H1 (cell line): ENCODE results near the gene DHRS13. TPM values are rescaled to one million over a fixed set of nuclear protein-coding genes. Genes with fewer than 3 reads are reported as not detected.

Experiments used
- CTCF ChIA-PET: fragments of 300-600 bp; sonication (Branson Sonifier 250); formaldehyde crosslinking; loops from one replicate; lab custom pipeline; 2021; ENCODE audit not compliant: partially characterized antibody; lab: Charles Lee
- POLR2A ChIA-PET: fragments of 300-600 bp; sonication (Branson Sonifier 250); formaldehyde crosslinking; loops from one replicate; lab custom pipeline; 2021; ENCODE audit warnings: inconsistent platforms; ENCODE audit not compliant: partially characterized antibody; lab: Charles Lee
- DNase-seq, 2 experiments: peaks; one replicate each; pipeline versions ENCODE4 v3.0.0 to v3.0.0-alpha.2; 2010 to 2022; ENCODE audit warnings: low spot score in 2 of 2, low read depth in 1 of 2, mixed read lengths in 1 of 2
- FAIRE-seq: peaks from 2 replicates; lab custom pipeline; 2011; peaks lifted over from hg19 to GRCh38; lab: Jason Lieb, UNC
- H2AFZ ChIP-seq: 2 replicates; pipeline ENCODE4 v1.8.1; 2012; ENCODE audit warnings: low read length, inconsistent platforms
- H2AK5ac ChIP-seq: 2 replicates; pipeline ENCODE4 v1.6.1; 2013; ENCODE audit warnings: low read depth, low read length
- H2BK120ac ChIP-seq: replicated peaks from 2 replicates; pipeline ENCODE3; 2013; ENCODE audit warnings: low read depth, low read length, inconsistent platforms
- H2BK12ac ChIP-seq: 2 replicates; pipeline ENCODE4 v1.6.1; 2013; ENCODE audit warnings: low read depth, low read length
- H2BK15ac ChIP-seq: 2 replicates; pipeline ENCODE4 v1.6.1; 2013; ENCODE audit warnings: low read length
- H2BK20ac ChIP-seq: 2 replicates; pipeline ENCODE4 v1.6.1; 2013; ENCODE audit warnings: low read length
- H2BK5ac ChIP-seq: 2 replicates; pipeline ENCODE4 v1.6.1; 2013; ENCODE audit warnings: low read depth, low read length
- H3K14ac ChIP-seq: 2 replicates; pipeline ENCODE4 v1.6.1; 2013; ENCODE audit warnings: inconsistent platforms; ENCODE audit not compliant: insufficient read length
- H3K18ac ChIP-seq: 2 replicates; pipeline ENCODE4 v1.6.1; 2013; ENCODE audit warnings: low read length; ENCODE audit errors: extremely low read depth
- H3K23ac ChIP-seq: 2 replicates; pipeline ENCODE4 v1.6.1; 2013; ENCODE audit warnings: inconsistent platforms; ENCODE audit not compliant: insufficient read length
- H3K23me2 ChIP-seq: 2 replicates; pipeline ENCODE4 v1.6.1; 2013; ENCODE audit warnings: low read depth, low read length
- H3K27ac ChIP-seq: 2 replicates; pipeline ENCODE4 v1.6.1; 2011; ENCODE audit warnings: low read depth, low read length, inconsistent platforms
- H3K27me3 ChIP-seq, 4 experiments: replicated peaks in 1 of 4; 1 replicate in 1 of 4; 2 replicates in 3 of 4; pipeline versions ENCODE4 v1.6.1 to v1.8.1; 2011 to 2013; ENCODE audit warnings: low read length in 3 of 4, mild to moderate bottlenecking in 3 of 4, inconsistent platforms in 2 of 4, mixed read lengths in 2 of 4, moderate library complexity in 1 of 4; ENCODE audit not compliant: control insufficient read depth in 3 of 4, insufficient read depth in 3 of 4; ENCODE audit errors: extremely low read depth in 1 of 4
- H3K36me3 ChIP-seq, 4 experiments: 2 replicates each; pipeline versions ENCODE4 v1.6.1 to v1.8.1; 2011 to 2013; ENCODE audit warnings: mild to moderate bottlenecking in 4 of 4, low read length in 3 of 4, moderate library complexity in 2 of 4, control low read depth in 1 of 4, inconsistent platforms in 1 of 4; ENCODE audit not compliant: insufficient read depth in 4 of 4, control insufficient read depth in 2 of 4
- H3K4ac ChIP-seq: replicated peaks from 2 replicates; pipeline ENCODE3; 2013; ENCODE audit warnings: low read length, low read depth, mixed read lengths, inconsistent platforms; ENCODE audit not compliant: insufficient read length
- H3K4me1 ChIP-seq, 4 experiments: replicated peaks in 1 of 4; 1 replicate in 1 of 4; 2 replicates in 3 of 4; pipeline versions ENCODE4 v1.6.1 to v1.8.1; 2011 to 2013; ENCODE audit warnings: low read length in 3 of 4, inconsistent platforms in 2 of 4, mixed read lengths in 1 of 4; ENCODE audit not compliant: insufficient read depth in 4 of 4, control insufficient read depth in 3 of 4
- H3K4me2 ChIP-seq, 2 experiments: 2 replicates each; pipeline versions ENCODE4 v1.6.1 to v1.8.1; 2011 to 2013; ENCODE audit warnings: low read depth in 2 of 2, low read length in 2 of 2, control low read depth in 1 of 2, inconsistent platforms in 1 of 2, mild to moderate bottlenecking in 1 of 2; ENCODE audit not compliant: insufficient read depth in 1 of 2
- H3K4me3 ChIP-seq, 4 experiments: fragments of 200-600, 300-600 bp in 1 of 4; sonication (generic), shearing (Covaris generic), sonication (Bioruptor Twin) in 1 of 4; 2 replicates each; pipeline versions ENCODE4 v1.5.1 to v1.8.1; 2011 to 2016; ENCODE audit warnings: low read length in 4 of 4, low read depth in 3 of 4, control low read depth in 2 of 4, inconsistent platforms in 2 of 4, mild to moderate bottlenecking in 2 of 4, mixed read lengths in 1 of 4, moderate library complexity in 1 of 4; ENCODE audit not compliant: insufficient read depth in 2 of 4; ENCODE audit errors: extremely low read depth in 1 of 4
- H3K56ac ChIP-seq: replicated peaks from 2 replicates; pipeline ENCODE3; 2013; ENCODE audit warnings: low read depth, mild to moderate bottlenecking, mixed read lengths, low read length, inconsistent platforms; ENCODE audit not compliant: insufficient read length
- H3K79me1 ChIP-seq: 2 replicates; pipeline ENCODE4 v1.6.1; 2013; ENCODE audit warnings: low read depth, low read length, control low read depth
- H3K79me2 ChIP-seq, 2 experiments: 2 replicates each; pipeline versions ENCODE4 v1.6.1 to v1.8.1; 2012 to 2013; ENCODE audit warnings: low read length in 2 of 2, mild to moderate bottlenecking in 2 of 2, inconsistent platforms in 1 of 2; ENCODE audit not compliant: insufficient read depth in 2 of 2, control insufficient read depth in 1 of 2
- H3K9ac ChIP-seq, 4 experiments: replicated peaks in 1 of 4; 1 replicate in 1 of 4; 2 replicates in 3 of 4; pipeline versions ENCODE4 v1.6.1 to v1.8.1; 2011 to 2013; ENCODE audit warnings: low read depth in 3 of 4, low read length in 3 of 4, control low read depth in 2 of 4, mild to moderate bottlenecking in 2 of 4, moderate library complexity in 2 of 4, inconsistent platforms in 1 of 4; ENCODE audit errors: extremely low read depth in 1 of 4
- H3K9me3 ChIP-seq, 2 experiments: 2 replicates each; pipeline versions ENCODE4 v1.6.1 to v1.8.1; 2012 to 2013; ENCODE audit warnings: mild to moderate bottlenecking in 2 of 2, moderate library complexity in 2 of 2, control low read depth in 1 of 2, inconsistent platforms in 1 of 2, low read depth in 1 of 2, low read length in 1 of 2, mixed read lengths in 1 of 2; ENCODE audit not compliant: insufficient read depth in 2 of 2
- H4K20me1 ChIP-seq, 2 experiments: replicated peaks in 1 of 2; 2 replicates each; pipeline versions ENCODE3 to v1.8.1; 2011 to 2013; ENCODE audit warnings: inconsistent platforms in 2 of 2, low read length in 2 of 2, mild to moderate bottlenecking in 1 of 2; ENCODE audit not compliant: insufficient read depth in 2 of 2, control insufficient read depth in 1 of 2
- H4K5ac ChIP-seq: 2 replicates; pipeline ENCODE4 v1.6.1; 2013; ENCODE audit warnings: low read length, low read depth, mixed read lengths, inconsistent platforms; ENCODE audit not compliant: insufficient read length
- H4K8ac ChIP-seq: 2 replicates; pipeline ENCODE4 v1.8.0; 2013; ENCODE audit warnings: mild to moderate bottlenecking, moderate library complexity, low read length, inconsistent platforms; ENCODE audit not compliant: insufficient read depth; ENCODE audit errors: extremely low read depth
- H4K91ac ChIP-seq: replicated peaks from 2 replicates; pipeline ENCODE3; 2013; ENCODE audit warnings: low read length, mixed read lengths, inconsistent platforms; ENCODE audit not compliant: insufficient read length
- ATF3 ChIP-seq: IDR thresholded peaks from 2 replicates; pipeline ENCODE4 v1.6.1; 2011; ENCODE audit warnings: low read depth, mild to moderate bottlenecking, low read length; ENCODE audit not compliant: insufficient read depth
- E2F6 ChIP-seq: IDR thresholded peaks from 2 replicates; pipeline ENCODE4 v1.6.1; 2012; ENCODE audit warnings: inconsistent platforms
- EZH2 ChIP-seq: fragments of 200-600 bp; sonication (generic); IDR thresholded peaks from 2 replicates; pipeline ENCODE4 v1.7.1; 2012; ENCODE audit warnings: low read depth, mild to moderate bottlenecking, moderate library complexity, low read length, inconsistent platforms; ENCODE audit not compliant: severe bottlenecking
- HDAC2 ChIP-seq, 2 experiments: fragments of 300-600 bp in 1 of 2; sonication (generic) in 1 of 2; IDR thresholded peaks; 2 replicates each; pipeline ENCODE4 v1.6.1; 2011 to 2012; ENCODE audit warnings: low read depth in 2 of 2, low read length in 2 of 2, mild to moderate bottlenecking in 2 of 2, moderate library complexity in 2 of 2, borderline replicate concordance in 1 of 2, inconsistent platforms in 1 of 2
- HDAC6 ChIP-seq: IDR thresholded peaks from one replicate; pipeline ENCODE4 v1.7.1; 2012; ENCODE audit warnings: low read depth, mild to moderate bottlenecking, inconsistent platforms, low read length, moderate library complexity
- KDM1A ChIP-seq: fragments of 200-600, 300-600 bp; sonication (generic); IDR thresholded peaks from 2 replicates; pipeline ENCODE4 v1.7.1; 2016; ENCODE audit warnings: mild to moderate bottlenecking, low read length, borderline replicate concordance
- KDM4A ChIP-seq: IDR thresholded peaks from one replicate; pipeline ENCODE4 v1.7.1; 2012; ENCODE audit warnings: low read depth, mild to moderate bottlenecking, moderate library complexity, low read length, inconsistent platforms; ENCODE audit not compliant: severe bottlenecking
- RNF2 ChIP-seq: fragments of 200-900, 300-1000 bp; sonication (generic); IDR thresholded peaks from 2 replicates; pipeline ENCODE4 v1.7.1; 2016; ENCODE audit warnings: borderline replicate concordance, low read depth, mild to moderate bottlenecking, antibody characterized with exemption, low read length; ENCODE audit not compliant: poor library complexity, severe bottlenecking; ENCODE audit errors: missing control alignments
- TEAD4 ChIP-seq: IDR thresholded peaks from 2 replicates; pipeline ENCODE4 v1.6.1; 2012; ENCODE audit warnings: low read depth, low read length, inconsistent platforms, mixed read lengths
- WGBS, 2 experiments: shearing (Covaris generic) in 1 of 2; methylation state at CpG; one replicate each; pipeline versions ENCODE4 v1.1.6 to v1.1.7; 2013 to 2015; ENCODE audit warnings: low lambda C conversion rate in 2 of 2, mixed read lengths in 2 of 2, inconsistent platforms in 1 of 2, low coverage in 1 of 2, missing lambda C conversion rate in 1 of 2; ENCODE audit not compliant: insufficient replicate concordance in 2 of 2, insufficient coverage in 1 of 2, insufficient read length in 1 of 2; ENCODE audit errors: extremely low coverage in 1 of 2, missing lambda C conversion rate in 1 of 2; 5-methylcytosine and 5-hydroxymethylcytosine counted together
- polyA plus RNA-seq, 7 experiments: library from polyadenylated mRNA; depleted of rRNA in 3 of 7; stranded (reverse) in 5 of 7; unstranded in 2 of 7; fragments of >200 nt in 5 of 7; fragments of 200-250 nt in 2 of 7; gene quantifications; 1 replicate in 5 of 7; 2 replicates in 1 of 7; 4 replicates in 1 of 7; pipeline versions ENCODE4 v1.2.1 to v1.2.3, GENCODE V29; 2011 to 2013; ENCODE audit warnings: missing spikeins in 2 of 7, mixed read lengths in 2 of 7
- total RNA-seq: library from RNA; stranded (reverse); fragmentation: NEBNext Ultra II Directional; extraction: Animal tissue kit (Norgen Biotek cat#: 25700); gene quantifications from 2 replicates; pipeline ENCODE4 v1.2.1, GENCODE V29; 2021

Gene DHRS13
- total and polyA plus RNA-seq, 2 of the 8 experiments (the other 6 are each of a cell fraction or from before 2014, with no cell fraction given), result 23.7 to 30.0 TPM

GRCh38 chr17:28873839-28874238, 29.0 kb downstream of the DHRS13 start:
- H2BK5ac ChIP-seq, result no peak overlapping the region
- H2BK15ac ChIP-seq, result no peak overlapping the region
- H4K20me1 ChIP-seq, result peaks cover 0 to 1% of the 10 kb centered on the region in 2 experiments
- H4K91ac ChIP-seq, result no peak overlapping the region
- no peak overlapping the region for H3K56ac ChIP-seq
- no peaks in the 10 kb centered on the region for H3K9me3 ChIP-seq
- no peak overlapping the region for H3K18ac ChIP-seq
- H2BK20ac ChIP-seq, result no peak overlapping the region
- peaks cover 0 to 2% (median 0%) of the 10 kb centered on the region in 4 experiments; a peak in 1 of 8 replicates for H3K36me3 ChIP-seq
- H4K5ac ChIP-seq, result no peak overlapping the region
- H2BK12ac ChIP-seq, result no peak overlapping the region
- no peak overlapping the region for H3K9ac ChIP-seq
- H3K27me3 ChIP-seq, result peaks cover 0 to 4% (median 0%) of the 10 kb centered on the region in 4 experiments; a peak in 2 of 7 replicates
- no peaks in the 10 kb centered on the region for H3K79me1 ChIP-seq
- H2AK5ac ChIP-seq, result no peak overlapping the region
- FAIRE-seq, result no peak
- H3K4ac ChIP-seq, result no peak overlapping the region
- no peak overlapping the region for H2BK120ac ChIP-seq
- no peak overlapping the region for H3K14ac ChIP-seq
- ChIA-PET POLR2A (interaction anchor here (1.0 to 1.6 kb wide), 2 partner anchors 13 to 127 kb away, joined by 3 read pairs; no protein-coding TSS in a partner anchor), CTCF (interaction anchor here (1.1 to 1.5 kb wide), 4 partner anchors 8 to 123 kb away, joined by 3 to 5 read pairs (median 4); no protein-coding TSS in a partner anchor)
- H3K4me1 ChIP-seq, result no peaks in the 10 kb centered on the region
- WGBS, 2 experiments, result 94% methylated on average over 7 of the region's 7 CpGs; no CpG with 5 or more reads in 1 of the 2 experiments
- TF ChIP-seq HDAC2 (IDR thresholded peaks at IDR 0.05; ENCODE audit: borderline replicate concordance in 1 of 2, low read depth in 2 of 2, low read length in 2 of 2), result no peak
- no peak for TF ChIP-seq HDAC6
- no peak for TF ChIP-seq ATF3
- TF ChIP-seq TEAD4, result no peak
- TF ChIP-seq E2F6, result no peak
- TF ChIP-seq RNF2, result no peak
- TF ChIP-seq KDM4A, result no peak
- no peak for TF ChIP-seq EZH2
- TF ChIP-seq KDM1A, result no peak
- H4K8ac ChIP-seq, result no peak overlapping the region
- no peaks in the 10 kb centered on the region for H3K79me2 ChIP-seq
- no peaks in the 10 kb centered on the region for H3K23me2 ChIP-seq
- DNase-seq, result no peak
- no peak overlapping the region for H2AFZ ChIP-seq
- no peak overlapping the region for H3K27ac ChIP-seq
- H3K23ac ChIP-seq, result no peak overlapping the region
- H3K4me3 ChIP-seq, result no peak overlapping the region
- no peak overlapping the region for H3K4me2 ChIP-seq
